ENCODE data around the gene DTX2.
"Not testable (repeated sequence)": the region's sequence is repeated elsewhere in the genome, so short reads cannot be mapped to it uniquely, and the experiment has no call there.

DNA sequence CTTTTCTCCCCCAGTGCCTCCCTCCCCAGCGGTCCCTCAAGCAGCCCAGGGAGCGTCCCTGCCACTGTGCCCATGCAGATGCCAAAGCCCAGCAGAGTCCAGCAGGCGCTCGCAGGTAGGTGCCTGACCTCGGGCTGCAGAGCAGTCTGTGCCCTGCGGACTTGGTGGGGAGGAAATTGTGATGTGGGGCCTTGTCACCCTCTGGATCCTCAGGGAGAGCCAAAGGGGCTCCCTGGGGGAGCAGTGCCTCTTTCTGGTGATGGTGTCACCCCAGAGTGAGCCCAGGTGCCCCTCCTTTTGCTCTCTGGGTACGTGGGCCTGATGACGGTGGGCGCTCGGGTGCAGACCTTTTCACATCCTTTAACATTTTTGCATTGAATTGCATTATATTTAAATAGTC is 30.6 kb downstream of the DTX2 start:
- not testable (repeated sequence) for TF ChIP-seq POLR2AphosphoS5 (IDR thresholded peaks at IDR 0.05); EZH2 (IDR thresholded peaks at IDR 0.05; ENCODE audit: borderline replicate concordance, insufficient read depth, low read length, poor library complexity, severe bottlenecking); CTCF (IDR thresholded peaks at IDR 0.05; ENCODE audit: poor library complexity, severe bottlenecking); EP300 (conservative IDR thresholded peaks at IDR 0.05; ENCODE audit: poor library complexity, severe bottlenecking); RAD21 (conservative IDR thresholded peaks at IDR 0.05); SMC3 (conservative IDR thresholded peaks at IDR 0.05; ENCODE audit: poor library complexity); MXI1 (conservative IDR thresholded peaks at IDR 0.05; ENCODE audit: poor library complexity, severe bottlenecking); TAF1 (IDR thresholded peaks at IDR 0.05; ENCODE audit: low read depth)
- TF ChIP-seq, protein P1, sequence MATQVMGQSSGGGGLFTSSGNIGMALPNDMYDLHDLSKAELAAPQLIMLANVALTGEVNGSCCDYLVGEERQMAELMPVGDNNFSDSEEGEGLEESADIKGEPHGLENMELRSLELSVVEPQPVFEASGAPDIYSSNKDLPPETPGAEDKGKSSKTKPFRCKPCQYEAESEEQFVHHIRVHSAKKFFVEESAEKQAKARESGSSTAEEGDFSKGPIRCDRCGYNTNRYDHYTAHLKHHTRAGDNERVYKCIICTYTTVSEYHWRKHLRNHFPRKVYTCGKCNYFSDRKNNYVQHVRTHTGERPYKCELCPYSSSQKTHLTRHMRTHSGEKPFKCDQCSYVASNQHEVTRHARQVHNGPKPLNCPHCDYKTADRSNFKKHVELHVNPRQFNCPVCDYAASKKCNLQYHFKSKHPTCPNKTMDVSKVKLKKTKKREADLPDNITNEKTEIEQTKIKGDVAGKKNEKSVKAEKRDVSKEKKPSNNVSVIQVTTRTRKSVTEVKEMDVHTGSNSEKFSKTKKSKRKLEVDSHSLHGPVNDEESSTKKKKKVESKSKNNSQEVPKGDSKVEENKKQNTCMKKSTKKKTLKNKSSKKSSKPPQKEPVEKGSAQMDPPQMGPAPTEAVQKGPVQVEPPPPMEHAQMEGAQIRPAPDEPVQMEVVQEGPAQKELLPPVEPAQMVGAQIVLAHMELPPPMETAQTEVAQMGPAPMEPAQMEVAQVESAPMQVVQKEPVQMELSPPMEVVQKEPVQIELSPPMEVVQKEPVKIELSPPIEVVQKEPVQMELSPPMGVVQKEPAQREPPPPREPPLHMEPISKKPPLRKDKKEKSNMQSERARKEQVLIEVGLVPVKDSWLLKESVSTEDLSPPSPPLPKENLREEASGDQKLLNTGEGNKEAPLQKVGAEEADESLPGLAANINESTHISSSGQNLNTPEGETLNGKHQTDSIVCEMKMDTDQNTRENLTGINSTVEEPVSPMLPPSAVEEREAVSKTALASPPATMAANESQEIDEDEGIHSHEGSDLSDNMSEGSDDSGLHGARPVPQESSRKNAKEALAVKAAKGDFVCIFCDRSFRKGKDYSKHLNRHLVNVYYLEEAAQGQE (IDR thresholded peaks at IDR 0.05; ENCODE audit: borderline replicate concordance) = not testable (repeated sequence)
